Breast epithelium (tissue), 3 donors: Measurements from ENCODE around the gene YIPF2.

Source experiments
- POLR2A ChIP-seq: fragments of 450-650 bp; IDR thresholded peaks from one replicate; pipeline ENCODE4 v1.6.1; 2016; ENCODE audit warnings: antibody characterized with exemption, mild to moderate bottlenecking, moderate library complexity
- POLR2AphosphoS5 ChIP-seq, 3 donors: sonication (generic); formaldehyde crosslinking; IDR thresholded peaks; one replicate each; pipeline ENCODE4 v1.6.1; 2017; ENCODE audit warnings: antibody characterized with exemption in 3 of 3
- TF ChIP-seq, protein P1 (sequence below), 3 donors: fragments of 450-650 bp; IDR thresholded peaks; one replicate each; pipeline ENCODE4 v1.5.1; 2016 to 2017; ENCODE audit warnings: antibody characterized with exemption in 3 of 3, mild to moderate bottlenecking in 3 of 3, moderate library complexity in 3 of 3

DNA sequence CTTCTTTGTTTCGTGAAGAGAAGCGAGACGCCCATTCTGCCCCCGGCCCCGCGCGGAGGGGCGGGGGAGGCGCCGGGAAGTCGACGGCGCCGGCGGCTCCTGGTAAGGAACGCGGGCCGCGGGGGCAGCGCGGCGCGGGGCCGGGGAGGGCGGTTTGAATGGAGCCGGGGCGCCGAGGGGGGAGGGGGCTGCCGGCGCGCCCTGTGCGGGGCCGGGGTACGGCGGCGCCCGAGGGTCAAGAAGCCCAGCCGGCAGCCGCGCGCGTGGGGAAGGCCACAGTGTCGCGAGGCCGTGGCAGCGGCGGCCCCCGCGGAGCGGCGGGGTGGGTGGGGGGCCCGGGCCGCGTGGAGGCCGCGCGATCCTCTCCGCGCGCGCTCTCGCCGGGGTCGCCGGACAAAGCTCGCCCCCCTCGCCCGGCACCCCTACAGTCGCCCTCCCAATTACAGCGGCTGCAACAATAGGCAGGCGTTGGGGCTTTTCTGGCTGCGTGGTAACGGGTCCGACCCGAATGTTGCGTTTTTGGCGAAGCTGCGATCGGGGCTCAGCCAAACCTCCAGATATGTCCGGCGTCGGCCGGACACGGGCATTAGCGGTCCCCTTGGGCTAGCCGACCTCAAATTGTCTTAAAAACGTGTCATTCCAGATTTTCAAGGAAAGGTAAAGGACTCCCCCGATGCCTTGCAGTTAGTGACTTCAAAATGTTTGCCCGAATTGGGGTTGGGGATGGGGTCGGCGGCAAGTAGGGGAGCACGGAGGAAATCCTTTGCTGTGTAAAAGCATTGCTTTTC, 32.8 kb upstream of the YIPF2 start:
- TF ChIP-seq, protein P1, sequence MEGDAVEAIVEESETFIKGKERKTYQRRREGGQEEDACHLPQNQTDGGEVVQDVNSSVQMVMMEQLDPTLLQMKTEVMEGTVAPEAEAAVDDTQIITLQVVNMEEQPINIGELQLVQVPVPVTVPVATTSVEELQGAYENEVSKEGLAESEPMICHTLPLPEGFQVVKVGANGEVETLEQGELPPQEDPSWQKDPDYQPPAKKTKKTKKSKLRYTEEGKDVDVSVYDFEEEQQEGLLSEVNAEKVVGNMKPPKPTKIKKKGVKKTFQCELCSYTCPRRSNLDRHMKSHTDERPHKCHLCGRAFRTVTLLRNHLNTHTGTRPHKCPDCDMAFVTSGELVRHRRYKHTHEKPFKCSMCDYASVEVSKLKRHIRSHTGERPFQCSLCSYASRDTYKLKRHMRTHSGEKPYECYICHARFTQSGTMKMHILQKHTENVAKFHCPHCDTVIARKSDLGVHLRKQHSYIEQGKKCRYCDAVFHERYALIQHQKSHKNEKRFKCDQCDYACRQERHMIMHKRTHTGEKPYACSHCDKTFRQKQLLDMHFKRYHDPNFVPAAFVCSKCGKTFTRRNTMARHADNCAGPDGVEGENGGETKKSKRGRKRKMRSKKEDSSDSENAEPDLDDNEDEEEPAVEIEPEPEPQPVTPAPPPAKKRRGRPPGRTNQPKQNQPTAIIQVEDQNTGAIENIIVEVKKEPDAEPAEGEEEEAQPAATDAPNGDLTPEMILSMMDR (IDR thresholded peaks at IDR 0.05), result no peak
- TF ChIP-seq POLR2AphosphoS5 (IDR thresholded peaks at IDR 0.05) (no peak), POLR2A (no peak)
